Mesenchymal stem cell (in vitro differentiated cells and primary cell): ENCODE data around the gene HS1BP3.
A peak's percentile ranks its signal among the peaks of the same experiment; 100 is the strongest.

Experiments used
- DNase-seq: peaks from one replicate; pipeline ENCODE4 v3.0.0-alpha.2; 2013
- H2AFZ ChIP-seq: one replicate; pipeline ENCODE4 v1.6.1; 2013; ENCODE audit warnings: low read depth, mild to moderate bottlenecking, control low read depth, inconsistent platforms, low read length, moderate library complexity
- H2AK5ac ChIP-seq: 2 replicates; pipeline ENCODE4 v1.6.1; 2013; ENCODE audit warnings: low read length, moderate library complexity, mild to moderate bottlenecking, inconsistent platforms; ENCODE audit not compliant: severe bottlenecking
- H2BK120ac ChIP-seq: one replicate; pipeline ENCODE4 v1.6.1; 2013; ENCODE audit warnings: low read depth, mild to moderate bottlenecking, inconsistent platforms, low read length, moderate library complexity
- H2BK12ac ChIP-seq, 2 experiments: one replicate each; pipeline ENCODE4 v1.6.1; 2013; ENCODE audit warnings: inconsistent platforms in 2 of 2, low read length in 2 of 2, mild to moderate bottlenecking in 2 of 2, moderate library complexity in 2 of 2, control low read depth in 1 of 2
- H2BK15ac ChIP-seq: one replicate; pipeline ENCODE4 v1.6.1; 2013; ENCODE audit warnings: mild to moderate bottlenecking, low read depth, inconsistent platforms; ENCODE audit not compliant: poor library complexity, severe bottlenecking
- H2BK5ac ChIP-seq: 2 replicates; pipeline ENCODE4 v1.6.1; 2013; ENCODE audit warnings: low read depth, mild to moderate bottlenecking, low read length, control low read depth, inconsistent platforms; ENCODE audit not compliant: poor library complexity, severe bottlenecking
- H3K14ac ChIP-seq, 2 experiments: one replicate each; pipeline ENCODE4 v1.6.1; 2013; ENCODE audit warnings: inconsistent platforms in 2 of 2, low read length in 2 of 2, control low read depth in 1 of 2, mild to moderate bottlenecking in 1 of 2, moderate library complexity in 1 of 2
- H3K18ac ChIP-seq, 2 experiments: one replicate each; pipeline ENCODE4 v1.6.1; 2013; ENCODE audit warnings: inconsistent platforms in 2 of 2, low read length in 2 of 2, control low read depth in 1 of 2, low read depth in 1 of 2, mild to moderate bottlenecking in 1 of 2
- H3K23ac ChIP-seq, 2 experiments: one replicate each; pipeline ENCODE4 v1.6.1; 2013; ENCODE audit warnings: inconsistent platforms in 2 of 2, low read length in 2 of 2, mild to moderate bottlenecking in 2 of 2, moderate library complexity in 2 of 2, control low read depth in 1 of 2
- H3K27ac ChIP-seq: 2 replicates; pipeline ENCODE4 v1.5.1; 2013; ENCODE audit warnings: mild to moderate bottlenecking, moderate library complexity, low read length, control low read depth, inconsistent platforms; ENCODE audit not compliant: poor library complexity, severe bottlenecking
- H3K27me3 ChIP-seq, 2 experiments: 2 replicates each; pipeline versions ENCODE4 v1.6.1 to v1.7.0; 2013; ENCODE audit warnings: low read length in 2 of 2, mild to moderate bottlenecking in 2 of 2, moderate library complexity in 2 of 2, control low read depth in 1 of 2, inconsistent platforms in 1 of 2; ENCODE audit not compliant: control insufficient read depth in 1 of 2, insufficient read depth in 1 of 2
- H3K36me3 ChIP-seq, 2 experiments: 2 replicates each; pipeline versions ENCODE4 v1.6.1 to v1.7.0; 2013; ENCODE audit warnings: low read length in 2 of 2, control low read depth in 1 of 2, inconsistent platforms in 1 of 2, low read depth in 1 of 2, mild to moderate bottlenecking in 1 of 2; ENCODE audit not compliant: insufficient read depth in 2 of 2, control insufficient read depth in 1 of 2
- H3K4ac ChIP-seq, 2 experiments: one replicate each; pipeline ENCODE4 v1.6.1; 2013; ENCODE audit warnings: inconsistent platforms in 2 of 2, low read length in 2 of 2, mild to moderate bottlenecking in 2 of 2, moderate library complexity in 2 of 2, control low read depth in 1 of 2, low read depth in 1 of 2
- H3K4me1 ChIP-seq: 2 replicates; pipeline ENCODE4 v1.6.1; 2013; ENCODE audit warnings: low read depth, low read length, control low read depth; ENCODE audit not compliant: control insufficient read depth, insufficient read depth
- H3K4me2 ChIP-seq: 2 replicates; pipeline ENCODE4 v1.6.1; 2013; ENCODE audit warnings: low read length, mild to moderate bottlenecking, inconsistent platforms; ENCODE audit not compliant: poor library complexity, severe bottlenecking
- H3K4me3 ChIP-seq, 2 experiments: 2 replicates each; pipeline versions ENCODE4 v1.5.1 to v1.7.0; 2013; ENCODE audit warnings: low read length in 2 of 2, mild to moderate bottlenecking in 2 of 2, control low read depth in 1 of 2, low read depth in 1 of 2; ENCODE audit not compliant: insufficient read depth in 1 of 2
- H3K79me1 ChIP-seq: replicated peaks from 2 replicates; pipeline ENCODE4 v1.6.1; 2013; ENCODE audit warnings: mild to moderate bottlenecking, control low read depth, low read length, inconsistent platforms; ENCODE audit not compliant: poor library complexity, severe bottlenecking
- H3K9ac ChIP-seq: 2 replicates; pipeline ENCODE4 v1.7.0; 2013; ENCODE audit warnings: mild to moderate bottlenecking, low read length, moderate library complexity
- H3K9me3 ChIP-seq: 2 replicates; pipeline ENCODE4 v1.7.0; 2013; ENCODE audit warnings: mild to moderate bottlenecking, low read length; ENCODE audit not compliant: control insufficient read depth
- H4K8ac ChIP-seq: one replicate; pipeline ENCODE4 v1.6.1; 2013; ENCODE audit warnings: inconsistent platforms, mild to moderate bottlenecking, low read length, moderate library complexity
- H4K91ac ChIP-seq: one replicate; pipeline ENCODE4 v1.6.1; 2013; ENCODE audit warnings: mild to moderate bottlenecking, low read length, inconsistent platforms
- WGBS: methylation state at CpG from one replicate; pipeline ENCODE4 v1.1.7; 2013; ENCODE audit warnings: mixed read lengths; 5-methylcytosine and 5-hydroxymethylcytosine counted together

HS1BP3 gene

GRCh38 chr2:20594048-20594750 lies 56.7 kb downstream of the HS1BP3 start:
- Histone ChIP-seq H3K4me2 (no peak overlapping the region), H2BK12ac (peak overlapping the region; percentile 83 to 99), H2BK15ac (peak overlapping the region; percentile 73), H3K4me1 (peaks cover 48% of the 10 kb centered on the region), H3K36me3 (no peaks in the 10 kb centered on the region), H4K8ac (peak overlapping the region; percentile 67), H3K27me3 (no peaks in the 10 kb centered on the region), H4K91ac (peak overlapping the region; percentile 77), H3K4me3 (no peak overlapping the region), H3K9ac (no peak overlapping the region), H3K9me3 (no peaks in the 10 kb centered on the region), H2AK5ac (peak overlapping the region; percentile 11), H3K27ac (peak overlapping the region; percentile 74), H3K79me1 (no peaks in the 10 kb centered on the region), H3K23ac (peak overlapping the region in 1 of 2 experiments; percentile 14), H3K4ac (peak overlapping the region; percentile 11 to 76), H2BK5ac (peak overlapping the region; percentile 48), H2BK120ac (peak overlapping the region; percentile 59), H3K18ac (peak overlapping the region; percentile 66 to 90), H2AFZ (no peak overlapping the region), H3K14ac (peak overlapping the region in 1 of 2 experiments; percentile 58)
- 96% methylated on average over 5 of the region's 6 CpGs for WGBS
- no peak for DNase-seq

- 14% methylated on average over 17 of the region's 18 CpGs for WGBS
- Histone ChIP-seq H3K4ac (peak overlapping the region; percentile 76 to 90), H2BK12ac (peak overlapping the region; percentile 87 to 99), H3K23ac (no peak overlapping the region), H4K8ac (peak overlapping the region; percentile 69), H3K4me1 (peaks cover 45% of the 10 kb centered on the region), H3K27ac (peak overlapping the region; percentile 74), H3K9me3 (no peaks in the 10 kb centered on the region), H3K27me3 (no peaks in the 10 kb centered on the region), H3K18ac (peak overlapping the region; percentile 90 to 91), H2BK5ac (peak overlapping the region; percentile 68), H3K14ac (peak overlapping the region in 1 of 2 experiments; percentile 84), H2BK15ac (peak overlapping the region; percentile 23), H3K4me2 (no peak overlapping the region), H2BK120ac (peak overlapping the region; percentile 97), H3K79me1 (no peaks in the 10 kb centered on the region), H4K91ac (peak overlapping the region; percentile 93), H3K4me3 (no peak overlapping the region), H3K36me3 (no peaks in the 10 kb centered on the region), H2AFZ (no peak overlapping the region), H2AK5ac (peak overlapping the region; percentile 42), H3K9ac (peak overlapping the region; percentile 27)
- DNase-seq = peak; percentile 97
These were observed 57.5 kb downstream of the HS1BP3 start for GRCh38 chr2:20593072-20594034.

GRCh38 chr2:20592106-20593071 lies 58.5 kb downstream of the HS1BP3 start:
- 91% methylated on average over 21 of the region's 22 CpGs for WGBS
- peak overlapping the region; percentile 93 for H4K91ac ChIP-seq
- H3K14ac ChIP-seq = no peak overlapping the region
- H3K23ac ChIP-seq = no peak overlapping the region
- peaks cover 47% of the 10 kb centered on the region for H3K4me1 ChIP-seq
- peak overlapping the region; percentile 69 for H4K8ac ChIP-seq
- peak overlapping the region; percentile 68 for H2BK5ac ChIP-seq
- no peaks in the 10 kb centered on the region for H3K36me3 ChIP-seq
- no peaks in the 10 kb centered on the region for H3K79me1 ChIP-seq
- no peak overlapping the region for H3K4me3 ChIP-seq
- H2BK12ac ChIP-seq = peak overlapping the region; percentile 87 to 91
- no peak for DNase-seq
- H3K4ac ChIP-seq = peak overlapping the region; percentile 49 to 56
- H3K9me3 ChIP-seq = no peaks in the 10 kb centered on the region
- H3K4me2 ChIP-seq = no peak overlapping the region
- H3K18ac ChIP-seq = peak overlapping the region; percentile 90 to 91
- H2BK15ac ChIP-seq = peak overlapping the region; percentile 39
- peak overlapping the region; percentile 42 for H2AK5ac ChIP-seq
- no peak overlapping the region for H2AFZ ChIP-seq
- H3K27ac ChIP-seq = peak overlapping the region; percentile 74
- H3K27me3 ChIP-seq = no peaks in the 10 kb centered on the region
- H2BK120ac ChIP-seq = peak overlapping the region; percentile 97
- H3K9ac ChIP-seq = no peak overlapping the region
